Astrocyte (in vitro differentiated cells and primary cell): ENCODE measurements around the gene MATN1. TPM values are rescaled to one million over a fixed set of nuclear protein-coding genes. Genes with fewer than 3 reads are reported as not detected.

Experiments
- DNase-seq: peaks from one replicate; pipeline ENCODE4 v3.0.0-alpha.2; 2010; ENCODE audit warnings: low read depth
- FAIRE-seq: peaks from 2 replicates; lab custom pipeline; 2011; peaks lifted over from hg19 to GRCh38; lab: Jason Lieb, UNC
- H2AFZ ChIP-seq: 2 replicates; pipeline ENCODE4 v1.6.0; 2012; ENCODE audit warnings: low read depth, low read length, inconsistent platforms
- H3K27ac ChIP-seq: 2 replicates; pipeline ENCODE4 v1.5.1; 2011; ENCODE audit warnings: low read depth, low read length, inconsistent platforms
- H3K27me3 ChIP-seq: 2 replicates; pipeline ENCODE4 v1.6.0; 2011; ENCODE audit warnings: low read length, inconsistent platforms; ENCODE audit not compliant: insufficient read depth
- H3K36me3 ChIP-seq: 2 replicates; pipeline ENCODE4 v1.5.1; 2011; ENCODE audit warnings: low read length, inconsistent platforms; ENCODE audit not compliant: insufficient read depth
- H3K4me1 ChIP-seq: 2 replicates; pipeline ENCODE4 v1.5.1; 2011; ENCODE audit warnings: low read length, inconsistent platforms; ENCODE audit not compliant: insufficient read depth
- H3K4me2 ChIP-seq: 2 replicates; pipeline ENCODE4 v1.6.0; 2012; ENCODE audit warnings: low read length, inconsistent platforms
- H3K4me3 ChIP-seq: 2 replicates; pipeline ENCODE4 v1.5.1; 2011; ENCODE audit warnings: low read depth, mild to moderate bottlenecking, low read length, inconsistent platforms; ENCODE audit not compliant: insufficient read depth
- H3K79me2 ChIP-seq: 2 replicates; pipeline ENCODE4 v1.6.0; 2012; ENCODE audit warnings: mild to moderate bottlenecking, low read length, inconsistent platforms; ENCODE audit not compliant: insufficient read depth
- H3K9ac ChIP-seq: 2 replicates; pipeline ENCODE4 v1.6.0; 2012; ENCODE audit warnings: mild to moderate bottlenecking, low read length, inconsistent platforms
- H3K9me3 ChIP-seq: 2 replicates; pipeline ENCODE4 v1.5.1; 2012; ENCODE audit warnings: low read depth, mild to moderate bottlenecking, low read length, inconsistent platforms; ENCODE audit not compliant: insufficient read depth
- H4K20me1 ChIP-seq: 2 replicates; pipeline ENCODE4 v1.6.0; 2012; ENCODE audit warnings: low read length, inconsistent platforms; ENCODE audit not compliant: insufficient read depth
- H3K27ac Mint-ChIP-seq: one replicate; pipeline ENCODE4 v1.8.0; 2021; ENCODE audit warnings: mild to moderate bottlenecking, mixed read lengths; ENCODE audit not compliant: unreplicated experiment
- H3K27me3 Mint-ChIP-seq: one replicate; pipeline ENCODE4 v1.8.0; 2021; ENCODE audit warnings: low read depth, mixed read lengths; ENCODE audit not compliant: unreplicated experiment
- H3K36me3 Mint-ChIP-seq: one replicate; pipeline ENCODE4 v1.8.0; 2021; ENCODE audit warnings: low read depth, mixed read lengths; ENCODE audit not compliant: unreplicated experiment
- H3K4me1 Mint-ChIP-seq: one replicate; pipeline ENCODE4 v1.8.0; 2021; ENCODE audit warnings: low read depth, mixed read lengths; ENCODE audit not compliant: unreplicated experiment
- H3K4me3 Mint-ChIP-seq: one replicate; pipeline ENCODE4 v1.8.0; 2021; ENCODE audit warnings: mild to moderate bottlenecking, moderate library complexity, mixed read lengths; ENCODE audit not compliant: unreplicated experiment
- H3K9me3 Mint-ChIP-seq: one replicate; pipeline ENCODE4 v1.8.0; 2021; ENCODE audit warnings: mild to moderate bottlenecking, mixed read lengths; ENCODE audit not compliant: unreplicated experiment
- EZH2 ChIP-seq: IDR thresholded peaks from 2 replicates; pipeline ENCODE4 v1.6.1; 2012; ENCODE audit warnings: mild to moderate bottlenecking, low read length, inconsistent platforms; ENCODE audit not compliant: insufficient read depth
- total RNA-seq: library from RNA; stranded (reverse); gene quantifications from 2 replicates; pipeline ENCODE4 v1.2.1, GENCODE V29; 2021
- TF ChIP-seq, protein P1 (sequence below): IDR thresholded peaks from 2 replicates; pipeline ENCODE4 v1.5.1; 2011; ENCODE audit warnings: low read depth, mild to moderate bottlenecking, inconsistent platforms, low read length, moderate library complexity; ENCODE audit not compliant: insufficient read depth

Gene MATN1
- total RNA-seq, 1 donor from 2014 or later, result 0.32 TPM

DNA sequence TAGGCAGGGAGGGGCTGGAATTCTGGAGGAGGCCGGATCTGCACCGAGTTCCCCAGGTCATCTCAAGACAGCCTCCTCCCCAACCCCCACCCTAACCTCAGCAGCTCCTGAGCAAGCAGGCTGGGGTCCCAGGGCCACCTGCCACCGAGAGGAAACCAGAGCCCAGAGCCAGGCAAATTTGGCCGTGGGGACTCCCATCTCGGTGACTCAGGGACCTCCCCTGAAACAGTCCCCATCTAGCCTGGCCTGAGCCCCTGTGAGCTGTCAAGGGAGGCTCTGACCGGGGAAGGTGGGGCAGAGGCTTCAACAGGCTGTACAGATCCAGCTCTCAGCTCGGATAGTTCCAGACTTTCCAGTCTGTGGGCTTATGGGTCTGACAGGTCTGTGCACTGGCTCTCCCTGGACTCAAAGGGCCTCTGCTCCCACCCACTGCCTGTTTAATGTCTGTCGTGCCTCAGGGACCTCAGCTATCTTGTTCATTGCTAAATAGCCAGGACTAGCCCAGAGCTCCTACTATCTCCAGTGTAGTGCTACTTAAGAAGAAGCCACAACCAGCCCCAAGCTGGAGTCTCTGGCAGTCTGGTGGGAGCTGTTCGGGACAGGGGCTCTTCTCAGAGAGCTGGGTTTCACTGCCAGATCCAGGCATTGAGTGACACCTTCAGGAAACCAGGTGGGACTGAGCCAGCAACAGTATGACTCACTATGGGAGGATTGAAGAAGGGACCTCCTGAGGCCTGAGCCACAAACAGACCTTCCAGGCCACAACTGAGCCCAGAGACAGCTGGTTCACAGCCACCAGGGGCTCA, 25.6 kb downstream of the MATN1 start:
- H2AFZ ChIP-seq, result no peak overlapping the region
- Mint-ChIP-seq H3K27ac (no peak overlapping the region), H3K4me3 (no peak overlapping the region), H3K9me3 (no peaks in the 10 kb centered on the region), H3K27me3 (peaks cover 22% of the 10 kb centered on the region), H3K36me3 (no peaks in the 10 kb centered on the region), H3K4me1 (peaks cover 5% of the 10 kb centered on the region)
- TF ChIP-seq, protein P1, sequence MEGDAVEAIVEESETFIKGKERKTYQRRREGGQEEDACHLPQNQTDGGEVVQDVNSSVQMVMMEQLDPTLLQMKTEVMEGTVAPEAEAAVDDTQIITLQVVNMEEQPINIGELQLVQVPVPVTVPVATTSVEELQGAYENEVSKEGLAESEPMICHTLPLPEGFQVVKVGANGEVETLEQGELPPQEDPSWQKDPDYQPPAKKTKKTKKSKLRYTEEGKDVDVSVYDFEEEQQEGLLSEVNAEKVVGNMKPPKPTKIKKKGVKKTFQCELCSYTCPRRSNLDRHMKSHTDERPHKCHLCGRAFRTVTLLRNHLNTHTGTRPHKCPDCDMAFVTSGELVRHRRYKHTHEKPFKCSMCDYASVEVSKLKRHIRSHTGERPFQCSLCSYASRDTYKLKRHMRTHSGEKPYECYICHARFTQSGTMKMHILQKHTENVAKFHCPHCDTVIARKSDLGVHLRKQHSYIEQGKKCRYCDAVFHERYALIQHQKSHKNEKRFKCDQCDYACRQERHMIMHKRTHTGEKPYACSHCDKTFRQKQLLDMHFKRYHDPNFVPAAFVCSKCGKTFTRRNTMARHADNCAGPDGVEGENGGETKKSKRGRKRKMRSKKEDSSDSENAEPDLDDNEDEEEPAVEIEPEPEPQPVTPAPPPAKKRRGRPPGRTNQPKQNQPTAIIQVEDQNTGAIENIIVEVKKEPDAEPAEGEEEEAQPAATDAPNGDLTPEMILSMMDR, result no peak
- TF ChIP-seq EZH2, result no peak
- peak; percentile 46 for DNase-seq
- no peak overlapping the region for H3K27ac ChIP-seq
- H3K79me2 ChIP-seq, result no peaks in the 10 kb centered on the region
- no peak overlapping the region for H3K4me2 ChIP-seq
- no peaks in the 10 kb centered on the region for H3K9me3 ChIP-seq
- H3K36me3 ChIP-seq, result no peaks in the 10 kb centered on the region
- peak; percentile 17 for FAIRE-seq
- H3K4me1 ChIP-seq, result peaks cover 19% of the 10 kb centered on the region
- peaks cover 12% of the 10 kb centered on the region for H3K27me3 ChIP-seq
- no peak overlapping the region for H3K9ac ChIP-seq
- H3K4me3 ChIP-seq, result no peak overlapping the region
- H4K20me1 ChIP-seq, result no peaks in the 10 kb centered on the region

DNA sequence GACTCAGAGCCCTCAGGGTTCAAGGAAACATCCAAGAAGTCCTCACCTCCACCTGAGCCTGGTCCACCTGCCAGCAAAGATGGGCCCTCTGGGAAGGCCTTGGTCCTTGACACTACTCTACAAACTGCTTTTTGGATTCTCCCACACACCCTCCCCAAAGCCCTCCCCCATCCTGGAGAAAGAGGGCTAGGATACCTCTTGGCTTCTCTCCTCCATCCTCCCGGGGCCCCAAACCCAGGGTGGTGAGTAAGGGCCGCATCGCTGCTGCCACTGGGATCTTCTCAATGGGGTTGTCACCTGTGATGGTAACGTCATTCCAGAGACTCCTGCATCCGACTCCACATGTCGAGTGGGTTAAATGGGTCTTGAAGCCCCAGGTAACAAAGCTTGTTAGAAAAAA, 26.6 kb downstream of the MATN1 start:
- Histone ChIP-seq H4K20me1 (no peaks in the 10 kb centered on the region), H3K9me3 (no peaks in the 10 kb centered on the region), H3K4me2 (no peak overlapping the region), H3K27me3 (peaks cover 12% of the 10 kb centered on the region), H3K9ac (no peak overlapping the region), H2AFZ (no peak overlapping the region), H3K27ac (no peak overlapping the region), H3K79me2 (no peaks in the 10 kb centered on the region), H3K4me3 (no peak overlapping the region), H3K4me1 (peaks cover 19% of the 10 kb centered on the region), H3K36me3 (no peaks in the 10 kb centered on the region)
- H3K4me3 Mint-ChIP-seq, result no peak overlapping the region
- no peaks in the 10 kb centered on the region for H3K9me3 Mint-ChIP-seq
- no peak for FAIRE-seq
- no peak overlapping the region for H3K27ac Mint-ChIP-seq
- H3K27me3 Mint-ChIP-seq, result peaks cover 22% of the 10 kb centered on the region
- no peak for TF ChIP-seq EZH2
- TF ChIP-seq, protein P1, result no peak
- peaks cover 5% of the 10 kb centered on the region for H3K4me1 Mint-ChIP-seq
- no peak for DNase-seq
- no peaks in the 10 kb centered on the region for H3K36me3 Mint-ChIP-seq

DNA sequence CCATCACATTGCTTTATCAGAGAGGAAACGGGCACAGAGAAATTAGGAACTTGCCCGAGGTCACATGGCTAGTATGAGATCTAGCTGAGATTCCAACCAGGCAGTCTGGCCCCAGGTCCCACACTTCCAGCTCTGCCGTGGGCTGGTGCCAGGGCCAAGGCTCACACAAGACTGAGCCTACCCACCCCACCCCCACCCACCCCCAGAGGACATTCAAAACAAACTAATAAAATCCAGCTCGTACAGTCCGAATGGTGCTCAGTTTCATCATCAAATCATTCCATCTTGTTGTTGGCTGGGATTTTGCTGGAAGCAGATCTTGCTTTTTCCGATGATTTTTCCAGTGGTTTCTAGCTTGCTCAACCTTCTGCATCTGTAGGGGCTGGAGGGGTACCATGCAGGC, 27.9 kb downstream of the MATN1 start:
- H3K27ac Mint-ChIP-seq, result no peak overlapping the region
- H4K20me1 ChIP-seq, result no peaks in the 10 kb centered on the region
- H3K4me3 Mint-ChIP-seq, result no peak overlapping the region
- no peak overlapping the region for H3K4me3 ChIP-seq
- H3K36me3 Mint-ChIP-seq, result no peaks in the 10 kb centered on the region
- no peak for FAIRE-seq
- TF ChIP-seq EZH2, result no peak
- TF ChIP-seq, protein P1, result no peak
- no peak overlapping the region for H3K9ac ChIP-seq
- H3K9me3 ChIP-seq, result no peaks in the 10 kb centered on the region
- H2AFZ ChIP-seq, result no peak overlapping the region
- H3K9me3 Mint-ChIP-seq, result no peaks in the 10 kb centered on the region
- no peaks in the 10 kb centered on the region for H3K36me3 ChIP-seq
- no peaks in the 10 kb centered on the region for H3K79me2 ChIP-seq
- H3K4me2 ChIP-seq, result no peak overlapping the region
- no peak for DNase-seq
- no peak overlapping the region for H3K27ac ChIP-seq
- peaks cover 16% of the 10 kb centered on the region for H3K4me1 ChIP-seq
- peaks cover 12% of the 10 kb centered on the region for H3K27me3 ChIP-seq
- peaks cover 10% of the 10 kb centered on the region for H3K4me1 Mint-ChIP-seq
- peaks cover 22% of the 10 kb centered on the region for H3K27me3 Mint-ChIP-seq
